Left lung (tissue), 10 donors: ENCODE results near the gene RAP1B. TPM values are rescaled to one million over a fixed set of nuclear protein-coding genes. Genes with fewer than 3 reads are reported as not detected.

Experiments used
- ATAC-seq: fragments of 200-7000 bp; cut with Tn5 transposase; one replicate; pipeline ENCODE4 v1.9.1; 2020; ENCODE audit warnings: moderate library complexity
- DNase-seq, 4 donors: peaks; one replicate each; pipeline ENCODE4 v3.0.0-alpha.2; 2013 to 2020
- H3K27ac ChIP-seq, 2 donors: fragments of 200-600 bp; sonication (generic) in 1 of 2; one replicate each; pipeline versions ENCODE4 v1.5.0 to v1.8.0; 2020 to 2021
- H3K27me3 ChIP-seq, 2 donors: fragments of 200-600 bp; sonication (generic) in 1 of 2; one replicate each; pipeline versions ENCODE4 v1.5.0 to v1.8.0; 2020 to 2021
- H3K36me3 ChIP-seq, 2 donors: fragments of 200-600 bp; sonication (generic) in 1 of 2; one replicate each; pipeline versions ENCODE4 v1.5.0 to v1.8.0; 2020 to 2021
- H3K4me1 ChIP-seq, 2 donors: fragments of 200-600 bp; one replicate each; pipeline ENCODE4 v1.8.0; 2021
- H3K4me3 ChIP-seq, 2 donors: fragments of 200-600 bp; sonication (generic) in 1 of 2; one replicate each; pipeline versions ENCODE4 v1.5.0 to v1.8.0; 2020 to 2021; ENCODE audit warnings: mild to moderate bottlenecking in 1 of 2
- H3K9me3 ChIP-seq, 2 donors: fragments of 200-600 bp; sonication (generic) in 1 of 2; one replicate each; pipeline versions ENCODE4 v1.5.0 to v1.8.0; 2020 to 2021
- CTCF ChIP-seq, 2 donors: fragments of 200-600 bp; sonication (generic) in 1 of 2; IDR thresholded peaks; one replicate each; pipeline versions ENCODE4 v1.5.0 to v1.8.0; 2021; ENCODE audit warnings: antibody characterized with exemption in 2 of 2
- intact Hi-C, 2 donors: fragments of 100-400 bp; cut with DNase I; formaldehyde crosslinking; loops; one replicate each; pipeline versions ENCODE4 v1.11.2 to v1.14.2; 2022
- polyA plus RNA-seq, 6 donors: library from polyadenylated mRNA; unstranded; fragments of 120-200 nt; gene quantifications; one replicate each; pipeline ENCODE4 v1.2.1, GENCODE V29; 2013; ENCODE audit not compliant: insufficient read length in 6 of 6
- total RNA-seq, 2 donors: library from RNA; stranded (reverse); fragmentation: NEBNext Ultra II Directional; extraction: Animal tissue kit (Norgen Biotek cat#: 25700); gene quantifications; one replicate each; pipeline ENCODE4 v1.2.1, GENCODE V29; 2021
- donor health status: DM: no; HTN: yes; CAD: no.
- donor health status: DM: no; HTN: no; CAD: no.

RAP1B gene
- total and polyA plus RNA-seq, 8 donors, result 137 to 211 (median 183) TPM

GRCh38 chr12:68568922-68569569, 41.7 kb upstream of the RAP1B start:
- no peak overlapping the region for H3K4me3 ChIP-seq
- no peaks in the 10 kb centered on the region for H3K4me1 ChIP-seq
- no peaks in the 10 kb centered on the region for H3K27me3 ChIP-seq
- ATAC-seq, result peak; percentile 91
- no peaks in the 10 kb centered on the region for H3K9me3 ChIP-seq
- no peak for TF ChIP-seq CTCF (IDR thresholded peaks at IDR 0.05)
- no peak overlapping the region for H3K27ac ChIP-seq
- intact Hi-C loops, result no loop called here
- no peaks in the 10 kb centered on the region for H3K36me3 ChIP-seq
- peak in 2 of 4 donors; percentile 18 to 67 for DNase-seq

GRCh38 chr12:68572661-68573060, 38.0 kb upstream of the RAP1B start:
- intact Hi-C loops, result no loop called here
- no peak for ATAC-seq

GRCh38 chr12:68573406-68573805, 37.3 kb upstream of the RAP1B start:
- no peaks in the 10 kb centered on the region for H3K27me3 ChIP-seq
- no peaks in the 10 kb centered on the region for H3K36me3 ChIP-seq
- H3K4me3 ChIP-seq, result no peak overlapping the region
- no peak for TF ChIP-seq CTCF (IDR thresholded peaks at IDR 0.05)
- ATAC-seq (no peak), DNase-seq (no peak)
- intact Hi-C loops, result no loop called here
- H3K4me1 ChIP-seq, result no peaks in the 10 kb centered on the region
- no peak overlapping the region for H3K27ac ChIP-seq
- H3K9me3 ChIP-seq, result no peaks in the 10 kb centered on the region

More at GRCh38 chr12:68572661-68573060, 38.0 kb upstream of the RAP1B start:
- H3K27me3 ChIP-seq, result no peaks in the 10 kb centered on the region
- no peaks in the 10 kb centered on the region for H3K4me1 ChIP-seq
- DNase-seq, result no peak
- H3K27ac ChIP-seq, result no peak overlapping the region
- H3K4me3 ChIP-seq, result no peak overlapping the region
- no peaks in the 10 kb centered on the region for H3K36me3 ChIP-seq
- no peaks in the 10 kb centered on the region for H3K9me3 ChIP-seq
- no peak for TF ChIP-seq CTCF (IDR thresholded peaks at IDR 0.05)

- H3K27me3 ChIP-seq, result no peaks in the 10 kb centered on the region
- no peaks in the 10 kb centered on the region for H3K4me1 ChIP-seq
- no peak overlapping the region for H3K4me3 ChIP-seq
- H3K36me3 ChIP-seq, result no peaks in the 10 kb centered on the region
- TF ChIP-seq CTCF (IDR thresholded peaks at IDR 0.05), result no peak
- intact Hi-C loops, result no loop called here
- DNase-seq (no peak), ATAC-seq (no peak)
- H3K9me3 ChIP-seq, result no peaks in the 10 kb centered on the region
- H3K27ac ChIP-seq, result no peak overlapping the region
Observed at GRCh38 chr12:68577949-68578348, 32.8 kb upstream of the RAP1B start.

GRCh38 chr12:68578765-68579164, 31.9 kb upstream of the RAP1B start:
- no peak for TF ChIP-seq CTCF (IDR thresholded peaks at IDR 0.05)
- H3K9me3 ChIP-seq, result no peaks in the 10 kb centered on the region
- intact Hi-C loops, result no loop called here
- no peak overlapping the region for H3K4me3 ChIP-seq
- no peak for ATAC-seq
- no peak for DNase-seq
- no peak overlapping the region for H3K27ac ChIP-seq
- no peaks in the 10 kb centered on the region for H3K4me1 ChIP-seq
- no peaks in the 10 kb centered on the region for H3K36me3 ChIP-seq
- H3K27me3 ChIP-seq, result no peaks in the 10 kb centered on the region
